Stimulated activated CD4-positive, alpha-beta T cell treated with anti-CD3 and anti-CD28 coated beads, Interleukin-15, amount 100 ng/mL, for 48 hours (primary cell): ENCODE results near the gene RAB30.
"Not testable (repeated sequence)": the region's sequence is repeated elsewhere in the genome, so short reads cannot be mapped to it uniquely, and the experiment has no call there.

Source experiments
- DNase-seq, 2 donors: peaks; one replicate each; pipeline ENCODE4 v3.0.0-alpha.2; 2020; ENCODE audit warnings: low read depth in 2 of 2

The RAB30 gene

DNA sequence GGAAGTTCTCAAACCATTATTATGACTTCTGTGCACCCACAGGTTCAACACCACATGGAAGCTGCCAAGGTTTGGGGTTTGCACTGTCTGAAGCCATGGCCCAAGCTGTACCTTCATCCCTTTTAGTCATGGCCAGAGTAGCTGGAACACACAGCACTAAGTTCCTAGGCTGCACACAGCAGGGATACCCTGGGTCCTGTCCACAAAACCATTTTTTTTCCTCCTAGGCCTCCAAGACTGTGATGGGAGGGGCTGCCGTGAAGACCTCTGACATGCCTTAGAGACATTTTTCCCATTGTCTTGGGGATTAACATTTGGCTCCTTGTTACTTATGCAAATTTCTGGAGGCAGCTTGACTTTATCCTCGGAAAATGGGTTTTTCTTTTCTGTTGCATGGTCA is 127.5 kb downstream of the RAB30 start:
- no peak for DNase-seq

DNA sequence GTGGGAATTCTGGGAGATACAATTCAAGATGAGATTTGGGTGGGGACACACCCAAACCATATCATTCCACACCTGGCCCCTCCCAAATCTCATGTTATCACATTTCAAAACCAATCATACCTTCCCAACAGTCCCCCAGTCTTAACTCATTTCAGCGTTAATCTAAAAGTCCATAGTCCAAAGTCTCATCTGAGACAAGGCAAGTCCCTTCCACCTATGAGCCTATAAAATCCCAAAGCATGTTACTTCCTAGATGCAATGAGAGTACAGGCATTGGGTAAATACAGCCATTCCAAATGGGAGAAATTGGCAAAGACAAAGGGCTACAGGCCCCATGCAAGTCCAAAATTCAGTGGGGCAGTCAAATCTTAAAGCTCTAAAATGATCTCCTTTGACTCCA is 128.3 kb downstream of the RAB30 start:
- DNase-seq = not testable (repeated sequence)

DNA sequence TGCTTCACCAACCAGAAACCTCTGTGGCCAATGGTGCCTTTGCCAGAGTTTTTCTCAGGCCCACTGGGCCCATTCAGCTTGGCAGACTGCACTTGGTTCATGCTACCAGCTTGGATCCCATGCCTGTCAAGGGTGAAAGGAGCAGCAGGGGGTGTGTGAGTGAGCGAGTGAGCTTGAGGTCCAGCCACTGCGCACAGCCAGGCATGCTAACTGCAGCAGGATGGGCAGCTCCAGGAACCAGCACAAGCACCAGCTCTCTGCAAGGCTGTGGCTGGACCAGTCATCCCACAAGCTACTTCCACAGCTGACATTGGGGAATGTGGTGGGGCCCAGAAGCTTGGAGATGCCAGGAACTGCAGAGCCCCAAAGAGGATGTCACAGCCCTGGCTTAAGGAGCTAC is 129.3 kb downstream of the RAB30 start:
- DNase-seq = no peak

GRCh38 chr11:82939456-82939855 is 132.2 kb downstream of the RAB30 start:
- DNase-seq = no peak

GRCh38 chr11:82937554-82937953 is 134.1 kb downstream of the RAB30 start:
- DNase-seq = no peak

DNA sequence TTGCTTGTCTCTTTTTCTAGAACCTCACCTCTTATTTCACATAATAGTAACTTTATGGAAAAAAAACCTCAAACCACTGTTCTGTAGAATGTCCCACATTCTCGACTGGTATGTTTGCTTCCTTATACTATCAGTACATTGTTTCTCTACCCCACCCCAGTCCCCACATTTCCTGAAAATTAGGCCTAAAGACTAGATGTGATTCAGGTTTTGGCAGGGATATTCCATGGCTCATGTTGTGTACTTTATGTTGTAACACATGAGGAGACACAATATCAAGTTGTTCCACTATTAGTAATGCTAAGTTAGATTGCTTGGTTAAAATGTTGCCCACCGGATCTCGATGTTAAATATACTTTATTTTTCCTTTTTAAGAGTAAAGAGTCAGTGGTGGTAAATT is 135.4 kb downstream of the RAB30 start:
- no peak for DNase-seq

GRCh38 chr11:82932564-82932963 is 139.1 kb downstream of the RAB30 start:
- no peak for DNase-seq

DNA sequence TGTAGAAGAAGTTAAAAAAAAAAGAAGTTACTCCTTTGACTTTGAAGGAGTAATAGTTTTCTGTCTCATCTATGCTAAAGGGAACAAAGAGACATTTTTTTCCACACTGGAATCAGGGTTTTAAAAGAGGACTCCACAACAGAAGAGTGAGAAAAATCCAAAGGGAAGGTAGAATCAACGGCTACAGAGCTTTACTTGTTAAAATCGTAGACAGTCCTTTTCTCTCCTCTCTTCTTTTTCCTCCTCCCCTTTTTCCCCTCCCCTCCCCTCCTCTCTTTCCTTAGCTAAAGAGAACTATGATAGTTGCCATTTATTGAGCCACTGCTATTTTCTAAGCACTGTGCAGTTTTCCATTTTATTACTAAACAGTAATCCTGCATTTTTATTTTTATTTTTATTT is 141.0 kb downstream of the RAB30 start:
- no peak for DNase-seq

- DNase-seq = no peak
Measured at GRCh38 chr11:82930229-82930628, 141.5 kb downstream of the RAB30 start.

GRCh38 chr11:82929121-82929520 is 142.6 kb downstream of the RAB30 start:
- no peak for DNase-seq

DNA sequence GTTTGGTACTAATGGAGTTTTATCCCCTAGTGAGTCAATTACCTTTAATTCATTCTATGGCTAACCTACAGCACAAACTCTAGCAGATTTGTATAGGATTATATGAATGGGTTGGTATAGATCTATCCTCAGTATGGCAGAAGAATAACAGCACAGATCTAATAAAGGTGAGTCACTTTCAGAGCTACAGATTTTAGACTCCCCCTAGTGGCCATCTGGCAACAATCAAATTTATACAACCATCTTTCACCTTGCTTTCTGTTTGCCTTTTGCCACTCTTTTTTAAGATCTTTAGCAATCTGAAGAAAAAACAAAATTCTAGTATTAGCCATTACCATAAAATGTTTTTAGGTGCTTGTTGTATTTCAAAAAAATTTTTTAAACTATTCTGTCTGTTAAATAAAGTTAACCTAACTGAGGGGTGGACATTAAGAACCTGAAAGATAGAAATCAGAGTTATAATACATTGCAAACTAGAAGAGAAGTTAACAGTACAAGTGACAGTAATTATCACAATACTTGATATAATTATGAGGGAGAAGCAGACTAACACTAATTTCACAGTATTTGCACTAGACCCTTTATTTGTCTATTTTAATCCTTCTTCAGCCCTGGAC is 144.3 kb downstream of the RAB30 start:
- no peak for DNase-seq

- DNase-seq = no peak
Measured at GRCh38 chr11:82924522-82925224, 147.0 kb downstream of the RAB30 start.
